Naive thymus-derived CD4-positive, alpha-beta T cell (primary cell): Measurements from ENCODE around the gene RAD51B. TPM values are rescaled to one million over a fixed set of nuclear protein-coding genes. Genes with fewer than 3 reads are reported as not detected.

Experiments used
- ATAC-seq: fragments of 150-1000 bp; cut with Tn5 transposase; 2 replicates; pipeline ENCODE4 v1.10.0; 2021; ENCODE audit warnings: mild to moderate bottlenecking, moderate library complexity
- CTCF ChIA-PET: fragments of 350-600 bp; sonication (Branson Sonifier 250); formaldehyde crosslinking; loops from one replicate; lab custom pipeline; 2021; ENCODE audit warnings: antibody characterized with exemption; lab: Charles Lee
- POLR2A ChIA-PET: fragments of 350-600 bp; sonication (Branson Sonifier 250); formaldehyde crosslinking; loops from one replicate; lab custom pipeline; 2021; ENCODE audit warnings: antibody characterized with exemption, inconsistent platforms; lab: Charles Lee
- DNase-seq, 9 donors: peaks; one replicate each; pipeline versions ENCODE4 v3.0.0 to v3.0.0-alpha.2; 2020 to 2022; ENCODE audit warnings: mixed read lengths in 1 of 9
- H3K27ac ChIP-seq: one replicate; pipeline ENCODE4 v1.7.0; 2013; ENCODE audit warnings: mild to moderate bottlenecking, low read depth, low read length, moderate library complexity
- H3K27me3 ChIP-seq, 2 donors: one replicate each; pipeline ENCODE4 v1.7.0; 2013; ENCODE audit warnings: low read length in 2 of 2, mild to moderate bottlenecking in 2 of 2, moderate library complexity in 2 of 2; ENCODE audit not compliant: control insufficient read depth in 2 of 2, insufficient read depth in 2 of 2
- H3K36me3 ChIP-seq, 3 experiments: 1 replicate in 2 of 3; 2 replicates in 1 of 3; pipeline ENCODE4 v1.7.0; 2013; ENCODE audit warnings: low read length in 3 of 3, mild to moderate bottlenecking in 3 of 3, moderate library complexity in 1 of 3; ENCODE audit not compliant: insufficient read depth in 3 of 3, control insufficient read depth in 2 of 3
- H3K4me1 ChIP-seq, 2 donors: one replicate each; pipeline ENCODE4 v1.7.0; 2013; ENCODE audit warnings: low read length in 2 of 2, mild to moderate bottlenecking in 2 of 2, moderate library complexity in 1 of 2; ENCODE audit not compliant: control insufficient read depth in 2 of 2, insufficient read depth in 2 of 2
- H3K4me3 ChIP-seq: 2 replicates; pipeline ENCODE4 v1.7.0; 2013; ENCODE audit warnings: mild to moderate bottlenecking, low read length
- H3K9me3 ChIP-seq, 3 experiments: 1 replicate in 2 of 3; 2 replicates in 1 of 3; pipeline ENCODE4 v1.7.0; 2013; ENCODE audit warnings: low read length in 3 of 3; ENCODE audit not compliant: control insufficient read depth in 2 of 3
- H3K27ac Mint-ChIP-seq, 9 donors: one replicate each; pipeline ENCODE4 v1.8.0; 2020 to 2022; ENCODE audit warnings: mixed read lengths in 9 of 9, mild to moderate bottlenecking in 8 of 9, moderate library complexity in 5 of 9, inconsistent platforms in 2 of 9
- H3K27me3 Mint-ChIP-seq, 5 donors: one replicate each; pipeline ENCODE4 v1.8.0; 2021 to 2022; ENCODE audit warnings: mixed read lengths in 5 of 5, mild to moderate bottlenecking in 1 of 5
- H3K36me3 Mint-ChIP-seq, 5 donors: one replicate each; pipeline ENCODE4 v1.8.0; 2020 to 2022; ENCODE audit warnings: mixed read lengths in 5 of 5, mild to moderate bottlenecking in 3 of 5, inconsistent platforms in 1 of 5
- H3K4me1 Mint-ChIP-seq, 7 donors: one replicate each; pipeline ENCODE4 v1.8.0; 2020 to 2022; ENCODE audit warnings: mixed read lengths in 7 of 7, mild to moderate bottlenecking in 3 of 7, inconsistent platforms in 1 of 7
- H3K4me3 Mint-ChIP-seq, 10 donors: one replicate each; pipeline ENCODE4 v1.8.0; 2020 to 2022; ENCODE audit warnings: mild to moderate bottlenecking in 10 of 10, mixed read lengths in 10 of 10, moderate library complexity in 6 of 10, inconsistent platforms in 2 of 10
- H3K9me3 Mint-ChIP-seq, 11 donors: one replicate each; pipeline ENCODE4 v1.8.0; 2020 to 2022; ENCODE audit warnings: mixed read lengths in 11 of 11, mild to moderate bottlenecking in 4 of 11, inconsistent platforms in 1 of 11, moderate library complexity in 1 of 11
- intact Hi-C, 2 donors: fragments of 100-400 bp; cut with micrococcal nuclease; formaldehyde crosslinking; loops; one replicate each; pipeline ENCODE4 v1.15.1; 2023
- polyA plus RNA-seq, 2 donors: library from polyadenylated mRNA; unstranded; fragments of 300-500 nt; fragmentation: Illumina TruSeq; gene quantifications; one replicate each; pipeline ENCODE4 v1.2.3, GENCODE V29; 2021
- total RNA-seq, 6 experiments: library from RNA in 5 of 6; stranded (reverse) in 5 of 6; gene quantifications; 1 replicate in 5 of 6; 2 replicates in 1 of 6; pipeline ENCODE4 v1.2.3 and lab custom pipeline; 2021 to 2026

Gene RAD51B
- total and polyA plus RNA-seq, 7 experiments from 2014 or later, result 15.0 to 42.2 (median 28.8) TPM

GRCh38 chr14:68405961-68406360 is 586.4 kb downstream of the RAD51B start:
- Histone ChIP-seq H3K4me3 (no peak overlapping the region), H3K27ac (no peak overlapping the region), H3K9me3 (no peaks in the 10 kb centered on the region), H3K4me1 (peaks cover 5 to 24% of the 10 kb centered on the region in 2 donors), H3K36me3 (no peaks in the 10 kb centered on the region), H3K27me3 (no peaks in the 10 kb centered on the region)
- ChIA-PET CTCF (interaction anchor here (1.2 to 1.9 kb wide), 4 partner anchors 123 to 414 kb away, joined by 3 to 10 read pairs (median 3); no protein-coding TSS in a partner anchor), POLR2A (interaction anchor here (0.6 to 2.6 kb wide), 3 partner anchors 39 to 156 kb away, joined by 3 to 9 read pairs (median 4); no protein-coding TSS in a partner anchor)
- intact Hi-C loops, result no loop called here
- Mint-ChIP-seq H3K27ac (no peak overlapping the region), H3K36me3 (peaks cover 0 to 4% (median 0%) of the 10 kb centered on the region in 5 donors), H3K4me3 (no peak overlapping the region), H3K4me1 (peaks cover 25 to 60% (median 45%) of the 10 kb centered on the region in 7 donors), H3K9me3 (no peaks in the 10 kb centered on the region), H3K27me3 (no peaks in the 10 kb centered on the region)
- no peak for ATAC-seq
- DNase-seq, result no peak

- Histone ChIP-seq H3K4me1 (peaks cover 5 to 24% of the 10 kb centered on the region in 2 donors), H3K27me3 (no peaks in the 10 kb centered on the region), H3K9me3 (no peaks in the 10 kb centered on the region), H3K27ac (no peak overlapping the region), H3K4me3 (no peak overlapping the region), H3K36me3 (no peaks in the 10 kb centered on the region)
- Mint-ChIP-seq H3K36me3 (peaks cover 0 to 4% (median 0%) of the 10 kb centered on the region in 5 donors), H3K27ac (peak overlapping the region in 4 of 9 donors; percentile 19 to 73 (median 50)), H3K4me1 (peaks cover 25 to 53% (median 45%) of the 10 kb centered on the region in 7 donors), H3K27me3 (no peaks in the 10 kb centered on the region), H3K9me3 (no peaks in the 10 kb centered on the region), H3K4me3 (no peak overlapping the region)
- ChIA-PET CTCF (interaction anchor here (2.0 kb wide), 1 partner anchor 155 kb away, joined by 14 read pairs; no protein-coding TSS in a partner anchor), POLR2A (interaction anchor here (1.5 kb wide), 1 partner anchor 407 kb away, joined by 3 read pairs; no protein-coding TSS in a partner anchor)
- DNase-seq (no peak), ATAC-seq (no peak)
- intact Hi-C loops, result no loop called here
Observed at GRCh38 chr14:68407285-68407684, 587.7 kb downstream of the RAD51B start.

- H3K27me3 Mint-ChIP-seq, result no peaks in the 10 kb centered on the region
- ATAC-seq (no peak), DNase-seq (no peak)
- POLR2A ChIA-PET, result interaction anchor here (1.5 to 1.8 kb wide), 3 partner anchors 99 to 407 kb away, joined by 3 to 6 read pairs (median 4); no protein-coding TSS in a partner anchor
- peak overlapping the region in 4 of 9 donors; percentile 19 to 73 (median 50) for H3K27ac Mint-ChIP-seq
- H3K4me3 ChIP-seq, result no peak overlapping the region
- no peaks in the 10 kb centered on the region for H3K36me3 ChIP-seq
- no peaks in the 10 kb centered on the region for H3K9me3 ChIP-seq
- CTCF ChIA-PET, result interaction anchor here (0.6 to 2.0 kb wide), 3 partner anchors 152 to 159 kb away, joined by 3 to 14 read pairs (median 4); no protein-coding TSS in a partner anchor
- H3K27ac ChIP-seq, result no peak overlapping the region
- peak overlapping the region in 1 of 10 donors; percentile 2 for H3K4me3 Mint-ChIP-seq
- no peaks in the 10 kb centered on the region for H3K27me3 ChIP-seq
- H3K36me3 Mint-ChIP-seq, result peaks cover 0 to 4% (median 2%) of the 10 kb centered on the region in 5 donors
- H3K4me1 ChIP-seq, result peaks cover 5 to 24% of the 10 kb centered on the region in 2 donors
- intact Hi-C loops, result loop anchor here (1.0 to 2.0 kb wide), 4 partner anchors 157 to 408 kb away; no protein-coding TSS in a partner anchor
- H3K9me3 Mint-ChIP-seq, result no peaks in the 10 kb centered on the region
- peaks cover 25 to 49% (median 45%) of the 10 kb centered on the region in 7 donors for H3K4me1 Mint-ChIP-seq
Observed at GRCh38 chr14:68407825-68408224, 588.2 kb downstream of the RAD51B start.

- Histone ChIP-seq H3K9me3 (no peaks in the 10 kb centered on the region), H3K36me3 (no peaks in the 10 kb centered on the region), H3K27ac (no peak overlapping the region), H3K4me3 (no peak overlapping the region), H3K27me3 (no peaks in the 10 kb centered on the region), H3K4me1 (peaks cover 5 to 19% of the 10 kb centered on the region in 2 donors)
- Mint-ChIP-seq H3K4me1 (peaks cover 24 to 43% (median 39%) of the 10 kb centered on the region in 7 donors), H3K4me3 (no peak overlapping the region), H3K27ac (peak overlapping the region in 2 of 9 donors; percentile 43 to 60), H3K27me3 (no peaks in the 10 kb centered on the region), H3K9me3 (no peaks in the 10 kb centered on the region), H3K36me3 (peaks cover 0 to 4% (median 2%) of the 10 kb centered on the region in 5 donors)
- CTCF ChIA-PET, result interaction anchor here (0.7 to 2.0 kb wide), 7 partner anchors 98 to 381 kb away, joined by 3 to 15 read pairs (median 4); no protein-coding TSS in a partner anchor
- POLR2A ChIA-PET, result interaction anchor here (0.6 to 1.8 kb wide), 5 partner anchors 8 to 156 kb away, joined by 3 to 6 read pairs (median 4); no protein-coding TSS in a partner anchor
- intact Hi-C loops, result loop anchor here (1.0 to 2.0 kb wide), 4 partner anchors 157 to 408 kb away; no protein-coding TSS in a partner anchor
- ATAC-seq (peak; percentile 58), DNase-seq (peak in 4 of 9 donors; percentile 9 to 27 (median 10))
Observed at GRCh38 chr14:68408680-68409079, 589.1 kb downstream of the RAD51B start.

GRCh38 chr14:68409387-68409786 is 589.8 kb downstream of the RAD51B start:
- DNase-seq (no peak), ATAC-seq (no peak)
- ChIA-PET POLR2A (interaction anchor here (0.6 to 1.8 kb wide), 6 partner anchors 7 to 406 kb away, joined by 3 to 6 read pairs (median 4); no protein-coding TSS in a partner anchor), CTCF (interaction anchor here (0.7 to 2.0 kb wide), 6 partner anchors 98 to 380 kb away, joined by 3 to 15 read pairs (median 4); no protein-coding TSS in a partner anchor)
- Mint-ChIP-seq H3K27ac (peak overlapping the region in 5 of 9 donors; percentile 1 to 82 (median 49)), H3K4me3 (no peak overlapping the region), H3K9me3 (no peaks in the 10 kb centered on the region), H3K27me3 (no peaks in the 10 kb centered on the region), H3K36me3 (peaks cover 0 to 4% (median 2%) of the 10 kb centered on the region in 5 donors), H3K4me1 (peaks cover 17 to 36% (median 32%) of the 10 kb centered on the region in 7 donors)
- Histone ChIP-seq H3K4me1 (peaks cover 3 to 12% of the 10 kb centered on the region in 2 donors), H3K4me3 (no peak overlapping the region), H3K27ac (no peak overlapping the region), H3K27me3 (no peaks in the 10 kb centered on the region), H3K36me3 (no peaks in the 10 kb centered on the region), H3K9me3 (no peaks in the 10 kb centered on the region)
- intact Hi-C loops, result loop anchor here (2.0 kb wide), 2 partner anchors 161 to 379 kb away; no protein-coding TSS in a partner anchor

- CTCF ChIA-PET, result no interaction called here
Observed at GRCh38 chr14:68412505-68413465, 593.2 kb downstream of the RAD51B start.

More at GRCh38 chr14:68412505-68413465, 593.2 kb downstream of the RAD51B start:
- H3K27me3 Mint-ChIP-seq, result no peaks in the 10 kb centered on the region
- H3K4me3 ChIP-seq, result no peak overlapping the region
- peaks cover 0 to 15% (median 2%) of the 10 kb centered on the region in 5 donors for H3K36me3 Mint-ChIP-seq
- H3K4me1 Mint-ChIP-seq, result peaks cover 12 to 27% (median 17%) of the 10 kb centered on the region in 7 donors
- H3K4me3 Mint-ChIP-seq, result no peak overlapping the region
- no peaks in the 10 kb centered on the region for H3K9me3 Mint-ChIP-seq
- intact Hi-C loops, result no loop called here
- ATAC-seq (no peak), DNase-seq (no peak)
- no peaks in the 10 kb centered on the region for H3K9me3 ChIP-seq
- no peaks in the 10 kb centered on the region for H3K27me3 ChIP-seq
- H3K27ac Mint-ChIP-seq, result no peak overlapping the region
- peaks cover 0 to 4% of the 10 kb centered on the region in 2 donors for H3K4me1 ChIP-seq
- POLR2A ChIA-PET, result no interaction called here
- no peak overlapping the region for H3K27ac ChIP-seq
- no peaks in the 10 kb centered on the region for H3K36me3 ChIP-seq
